Prostate gland (tissue), 2 donors: Measurements from ENCODE around the gene VEPH1. TPM values are rescaled to one million over a fixed set of nuclear protein-coding genes. Genes with fewer than 3 reads are reported as not detected.

Experiments used
- DNase-seq: peaks from one replicate; pipeline ENCODE4 v3.0.0-alpha.2; 2019; ENCODE audit warnings: low spot score
- H3K27ac ChIP-seq, 2 donors: fragments of 200-600 bp; sonication (generic); 2 replicates each; pipeline ENCODE4 v1.5.1; 2017 to 2019
- H3K27me3 ChIP-seq: fragments of 200-600 bp; sonication (generic); replicated peaks from 2 replicates; pipeline ENCODE4 v1.5.1; 2019; ENCODE audit not compliant: insufficient read depth
- H3K36me3 ChIP-seq, 2 donors: fragments of 200-600 bp; sonication (generic); 1 replicate in 1 of 2; 2 replicates in 1 of 2; pipeline versions ENCODE4 v1.5.1 to v1.8.1; 2017 to 2019
- H3K4me1 ChIP-seq: fragments of 200-600 bp; sonication (generic); replicated peaks from 2 replicates; pipeline ENCODE4 v1.5.1; 2019
- H3K4me3 ChIP-seq, 2 donors: fragments of 200-600 bp; sonication (generic); 2 replicates each; pipeline ENCODE4 v1.5.1; 2017 to 2019
- H3K9me3 ChIP-seq: fragments of 200-600 bp; sonication (generic); 2 replicates; pipeline ENCODE4 v1.5.1; 2017
- CTCF ChIP-seq, 4 experiments: fragments of 200-600 bp in 2 of 4; fragments of 450-650 bp in 2 of 4; sonication (generic) in 2 of 4; IDR thresholded peaks; 1 replicate in 3 of 4; 2 replicates in 1 of 4; pipeline ENCODE4 v1.5.1; 2016 to 2019; ENCODE audit warnings: antibody characterized with exemption in 4 of 4, mild to moderate bottlenecking in 2 of 4, moderate library complexity in 2 of 4
- POLR2A ChIP-seq: fragments of 450-650 bp; IDR thresholded peaks from one replicate; pipeline ENCODE4 v1.6.1; 2016; ENCODE audit warnings: antibody characterized with exemption, mild to moderate bottlenecking
- POLR2AphosphoS5 ChIP-seq: sonication (generic); formaldehyde crosslinking; IDR thresholded peaks from one replicate; pipeline ENCODE4 v1.6.1; 2017; ENCODE audit warnings: antibody characterized with exemption
- WGBS: methylation state at CpG from one replicate; pipeline ENCODE4 v1.1.5; 2018; 5-methylcytosine and 5-hydroxymethylcytosine counted together
- intact Hi-C: fragments of 100-400 bp; cut with DNase I; formaldehyde crosslinking; loops from one replicate; pipeline ENCODE4 v1.14.2; 2022
- total RNA-seq, 2 donors: library from RNA; depleted of rRNA; stranded (reverse); fragments of >200 nt; gene quantifications; one replicate each; pipeline ENCODE4 v1.1.0, GENCODE V29; 2016

VEPH1 gene
- total RNA-seq, 2 donors from 2014 or later, result 1.4 to 3.4 TPM

GRCh38 chr3:157241599-157241998 is 261.6 kb downstream of the VEPH1 start:
- H3K4me3 ChIP-seq, result no peak overlapping the region
- H3K27me3 ChIP-seq, result no peaks in the 10 kb centered on the region
- TF ChIP-seq CTCF (IDR thresholded peaks at IDR 0.05) (no peak), POLR2AphosphoS5 (no peak), POLR2A (no peak)
- intact Hi-C loops, result no loop called here
- H3K27ac ChIP-seq, result no peak overlapping the region
- 100% methylated on average over 4 of the region's 4 CpGs for WGBS
- DNase-seq, result no peak
- no peaks in the 10 kb centered on the region for H3K9me3 ChIP-seq
- H3K4me1 ChIP-seq, result no peaks in the 10 kb centered on the region
- no peaks in the 10 kb centered on the region for H3K36me3 ChIP-seq

GRCh38 chr3:157240408-157240807 is 262.8 kb downstream of the VEPH1 start:
- H3K4me1 ChIP-seq, result no peaks in the 10 kb centered on the region
- TF ChIP-seq POLR2A (no peak), CTCF (IDR thresholded peaks at IDR 0.05) (no peak), POLR2AphosphoS5 (no peak)
- 37% methylated on average over 1 of the region's 1 CpG for WGBS
- H3K27ac ChIP-seq, result no peak overlapping the region
- intact Hi-C loops, result no loop called here
- H3K9me3 ChIP-seq, result no peaks in the 10 kb centered on the region
- DNase-seq, result no peak
- no peaks in the 10 kb centered on the region for H3K36me3 ChIP-seq
- H3K4me3 ChIP-seq, result no peak overlapping the region
- H3K27me3 ChIP-seq, result no peaks in the 10 kb centered on the region

- DNase-seq, result peak; percentile 22
- no peaks in the 10 kb centered on the region for H3K36me3 ChIP-seq
- no peaks in the 10 kb centered on the region for H3K27me3 ChIP-seq
- H3K4me1 ChIP-seq, result no peaks in the 10 kb centered on the region
- no peak for TF ChIP-seq POLR2AphosphoS5
- peak in 3 of 4 experiments; percentile 20 to 32 (median 25) for TF ChIP-seq CTCF (IDR thresholded peaks at IDR 0.05)
- no peak overlapping the region for H3K4me3 ChIP-seq
- no peaks in the 10 kb centered on the region for H3K9me3 ChIP-seq
- no peak overlapping the region for H3K27ac ChIP-seq
- WGBS, result 38% methylated on average over 5 of the region's 5 CpGs
- intact Hi-C loops, result no loop called here
These were observed 264.0 kb downstream of the VEPH1 start for GRCh38 chr3:157239082-157239704.

- WGBS, result 92% methylated on average over 1 of the region's 1 CpG
- intact Hi-C loops, result no loop called here
- Histone ChIP-seq H3K27me3 (no peaks in the 10 kb centered on the region), H3K4me1 (no peaks in the 10 kb centered on the region), H3K27ac (no peak overlapping the region), H3K36me3 (no peaks in the 10 kb centered on the region), H3K4me3 (no peak overlapping the region), H3K9me3 (no peaks in the 10 kb centered on the region)
- TF ChIP-seq CTCF (IDR thresholded peaks at IDR 0.05) (no peak), POLR2AphosphoS5 (no peak), POLR2A (no peak)
- no peak for DNase-seq
These were observed 264.8 kb downstream of the VEPH1 start for GRCh38 chr3:157238457-157238856.

- H3K27ac ChIP-seq, result no peak overlapping the region
- no peaks in the 10 kb centered on the region for H3K27me3 ChIP-seq
- intact Hi-C loops, result no loop called here
- no peak for TF ChIP-seq CTCF (IDR thresholded peaks at IDR 0.05)
- no peak for TF ChIP-seq POLR2AphosphoS5
- no peak for TF ChIP-seq POLR2A
- no peak overlapping the region for H3K4me3 ChIP-seq
- H3K4me1 ChIP-seq, result no peaks in the 10 kb centered on the region
- WGBS, result 45% methylated on average over 3 of the region's 3 CpGs
- no peak for DNase-seq
- H3K9me3 ChIP-seq, result no peaks in the 10 kb centered on the region
- no peaks in the 10 kb centered on the region for H3K36me3 ChIP-seq
These were observed 265.3 kb downstream of the VEPH1 start for GRCh38 chr3:157237886-157238285.
